HG02852 (cell line): Measurements from ENCODE around the gene THEM4.
"Not testable (repeated sequence)": the region's sequence is repeated elsewhere in the genome, so short reads cannot be mapped to it uniquely, and the experiment has no call there.

Experiments
- ATAC-seq: cut with Tn5 transposase; IDR thresholded peaks from one replicate; pipeline ENCODE4 v1.9.1; 2021; ENCODE audit warnings: mild to moderate bottlenecking, moderate library complexity; ENCODE audit not compliant: unreplicated experiment

Gene THEM4

GRCh38 chr1:151897991-151898431 is 11.3 kb downstream of the THEM4 start:
- no peak for ATAC-seq

- ATAC-seq, result no peak
These were observed 16.0 kb downstream of the THEM4 start for GRCh38 chr1:151893176-151893924.

GRCh38 chr1:151892190-151892589 is 17.1 kb downstream of the THEM4 start:
- no peak for ATAC-seq

GRCh38 chr1:151891512-151891911 is 17.8 kb downstream of the THEM4 start:
- no peak for ATAC-seq

- ATAC-seq, result no peak
These were observed 20.2 kb downstream of the THEM4 start for GRCh38 chr1:151888972-151889570.

- ATAC-seq, result no peak
These were observed 22.3 kb downstream of the THEM4 start for GRCh38 chr1:151887028-151887427.

- no peak for ATAC-seq
These were observed 23.8 kb downstream of the THEM4 start for GRCh38 chr1:151885479-151885878.

- not testable (repeated sequence) for ATAC-seq
These were observed 24.4 kb downstream of the THEM4 start for GRCh38 chr1:151884879-151885278.

GRCh38 chr1:151884445-151884844 is 24.9 kb downstream of the THEM4 start:
- not testable (repeated sequence) for ATAC-seq

- not testable (repeated sequence) for ATAC-seq
These were observed 25.4 kb downstream of the THEM4 start for GRCh38 chr1:151883898-151884297.

- not testable (repeated sequence) for ATAC-seq
These were observed 26.4 kb downstream of the THEM4 start for GRCh38 chr1:151882918-151883317.

- ATAC-seq, result no peak
These were observed 26.8 kb downstream of the THEM4 start for GRCh38 chr1:151882466-151882865.

GRCh38 chr1:151881479-151881878 is 27.8 kb downstream of the THEM4 start:
- ATAC-seq, result no peak

GRCh38 chr1:151875419-151876097 is 33.8 kb downstream of the THEM4 start:
- no peak for ATAC-seq

GRCh38 chr1:151872776-151873175 is 36.5 kb downstream of the THEM4 start:
- not testable (repeated sequence) for ATAC-seq

GRCh38 chr1:151871284-151872030 is 37.9 kb downstream of the THEM4 start:
- no peak for ATAC-seq

- no peak for ATAC-seq
These were observed 40.8 kb downstream of the THEM4 start for GRCh38 chr1:151868486-151868885.

- no peak for ATAC-seq
These were observed 41.4 kb downstream of the THEM4 start for GRCh38 chr1:151867765-151868411.

- ATAC-seq, result no peak
These were observed 42.0 kb downstream of the THEM4 start for GRCh38 chr1:151867321-151867720.

GRCh38 chr1:151864411-151864810 is 44.9 kb downstream of the THEM4 start:
- no peak for ATAC-seq

- ATAC-seq, result no peak
These were observed 46.7 kb downstream of the THEM4 start for GRCh38 chr1:151862604-151863003.
